HEK293 (cell line): ENCODE measurements around the gene MIA2.

ENCODE experiments used
- CTCF ChIA-PET: fragments of 350-600 bp; formaldehyde crosslinking; extraction: SDS; loops from one replicate; lab custom pipeline; 2021; ENCODE audit warnings: antibody characterized with exemption; lab: Yijun Ruan, JAX
- POLR2A ChIA-PET: fragments of 300-600 bp; formaldehyde crosslinking; extraction: SDS; loops from one replicate; lab custom pipeline; 2020; ENCODE audit warnings: antibody characterized with exemption, inconsistent platforms; lab: Yijun Ruan, JAX
- H3K27ac ChIP-seq: fragments of 200-500 bp; sonication (Bioruptor generic); 2 replicates; pipeline ENCODE4 v1.5.1; 2014; ENCODE audit warnings: low read depth, low read length, control low read depth, inconsistent platforms; ENCODE audit errors: extremely low read depth
- H3K36me3 ChIP-seq, 2 experiments: fragments of 200-500 bp in 1 of 2; sonication (Bioruptor generic) in 1 of 2; 1 replicate in 1 of 2; 2 replicates in 1 of 2; pipeline ENCODE4 v1.5.1; 2014 to 2017; ENCODE audit warnings: inconsistent platforms in 2 of 2, low read length in 2 of 2; ENCODE audit not compliant: control insufficient read depth in 2 of 2, insufficient read depth in 1 of 2
- H3K4me1 ChIP-seq: fragments of 200-500 bp; sonication (Bioruptor generic); 2 replicates; pipeline ENCODE4 v1.5.1; 2014; ENCODE audit warnings: mild to moderate bottlenecking, low read length, inconsistent platforms; ENCODE audit not compliant: control insufficient read depth, insufficient read depth
- H3K4me3 ChIP-seq: 2 replicates; pipeline ENCODE4 v1.5.1; 2011; ENCODE audit warnings: low read depth, mild to moderate bottlenecking, control low read depth, low read length, moderate library complexity
- H3K9me3 ChIP-seq: fragments of 200-500 bp; sonication (Bioruptor generic); 2 replicates; pipeline ENCODE4 v1.5.1; 2014; ENCODE audit warnings: low read depth, low read length, inconsistent platforms; ENCODE audit not compliant: control insufficient read depth, insufficient read depth
- BCL11B ChIP-seq: fragments of 450-650 bp; formaldehyde crosslinking; IDR thresholded peaks from 2 replicates; pipeline ENCODE4 v1.5.1; 2016; ENCODE audit warnings: low read depth, missing biosample characterization, missing genetic modification characterization
- CTCF ChIP-seq: fragments of 450-650 bp; formaldehyde crosslinking; IDR thresholded peaks from 2 replicates; pipeline ENCODE4 v1.5.1; 2016; ENCODE audit warnings: missing biosample characterization, missing genetic modification characterization
- GLI4 ChIP-seq: fragments of 450-650 bp; formaldehyde crosslinking; IDR thresholded peaks from 2 replicates; pipeline ENCODE4 v1.5.1; 2016; ENCODE audit warnings: missing biosample characterization, missing genetic modification characterization
- HOXC10 ChIP-seq: sonication (generic); formaldehyde crosslinking; IDR thresholded peaks from 2 replicates; pipeline ENCODE4 v1.8.1; 2023; ENCODE audit warnings: mild to moderate bottlenecking, missing genetic modification reagents
- KLF7 ChIP-seq: fragments of 450-650 bp; formaldehyde crosslinking; IDR thresholded peaks from 2 replicates; pipeline ENCODE4 v1.5.1; 2016; ENCODE audit warnings: missing biosample characterization, missing genetic modification characterization, borderline replicate concordance
- MZF1 ChIP-seq: fragments of 450-650 bp; formaldehyde crosslinking; IDR thresholded peaks from 2 replicates; pipeline ENCODE4 v1.5.1; 2017; ENCODE audit warnings: missing biosample characterization, missing genetic modification characterization, borderline replicate concordance
- REPIN1 ChIP-seq: fragments of 450-650 bp; formaldehyde crosslinking; IDR thresholded peaks from 2 replicates; pipeline ENCODE4 v1.5.1; 2017; ENCODE audit warnings: missing biosample characterization, missing genetic modification characterization, low read depth
- SP7 ChIP-seq: fragments of 450-650 bp; formaldehyde crosslinking; IDR thresholded peaks from 2 replicates; pipeline ENCODE4 v1.5.1; 2016; ENCODE audit warnings: missing biosample characterization, missing genetic modification characterization
- TCF7L2 ChIP-seq: IDR thresholded peaks from 2 replicates; pipeline ENCODE4 v1.6.1; 2011; ENCODE audit warnings: low read depth, mild to moderate bottlenecking, inconsistent platforms, low read length, moderate library complexity, borderline replicate concordance
- ZBTB1 ChIP-seq: fragments of 450-650 bp; formaldehyde crosslinking; IDR thresholded peaks from 2 replicates; pipeline ENCODE4 v1.5.1; 2016; ENCODE audit warnings: missing biosample characterization, missing genetic modification characterization
- ZBTB44 ChIP-seq: fragments of 450-650 bp; IDR thresholded peaks from 2 replicates; pipeline ENCODE4 v1.5.1; 2018; ENCODE audit warnings: missing biosample characterization, mild to moderate bottlenecking, missing genetic modification characterization
- ZNF16 ChIP-seq: fragments of 450-650 bp; formaldehyde crosslinking; IDR thresholded peaks from 2 replicates; pipeline ENCODE4 v1.5.1; 2016; ENCODE audit warnings: low read depth, missing biosample characterization, missing genetic modification characterization
- ZNF239 ChIP-seq: fragments of 450-650 bp; formaldehyde crosslinking; IDR thresholded peaks from 2 replicates; pipeline ENCODE4 v1.5.1; 2016; ENCODE audit warnings: missing biosample characterization, missing genetic modification characterization
- ZNF391 ChIP-seq: fragments of 450-650 bp; formaldehyde crosslinking; IDR thresholded peaks from 2 replicates; pipeline ENCODE4 v1.5.1; 2016; ENCODE audit warnings: low read depth, missing biosample characterization, missing genetic modification characterization, borderline replicate concordance
- ZNF513 ChIP-seq: fragments of 450-650 bp; IDR thresholded peaks from 2 replicates; pipeline ENCODE4 v1.5.1; 2018; ENCODE audit warnings: missing biosample characterization, missing genetic modification characterization
- ZNF514 ChIP-seq: fragments of 450-650 bp; formaldehyde crosslinking; IDR thresholded peaks from 2 replicates; pipeline ENCODE4 v1.5.1; 2016; ENCODE audit warnings: missing biosample characterization, missing genetic modification characterization
- ZNF529 ChIP-seq: fragments of 450-650 bp; formaldehyde crosslinking; IDR thresholded peaks from 2 replicates; pipeline ENCODE4 v1.5.1; 2017; ENCODE audit warnings: missing genetic modification characterization, missing biosample characterization; ENCODE audit not compliant: insufficient replicate concordance
- ZNF585B ChIP-seq: fragments of 450-650 bp; formaldehyde crosslinking; IDR thresholded peaks from 2 replicates; pipeline ENCODE4 v1.5.1; 2016; ENCODE audit warnings: missing biosample characterization, missing genetic modification characterization
- ZNF600 ChIP-seq: fragments of 450-650 bp; formaldehyde crosslinking; IDR thresholded peaks from 2 replicates; pipeline ENCODE4 v1.5.1; 2016; ENCODE audit warnings: missing biosample characterization, missing genetic modification characterization
- ZNF629 ChIP-seq: fragments of 450-650 bp; formaldehyde crosslinking; IDR thresholded peaks from 2 replicates; pipeline ENCODE4 v1.5.1; 2017; ENCODE audit warnings: missing biosample characterization, missing genetic modification characterization
- ZNF670 ChIP-seq: fragments of 450-650 bp; formaldehyde crosslinking; IDR thresholded peaks from 2 replicates; pipeline ENCODE4 v1.5.1; 2016; ENCODE audit warnings: missing biosample characterization, missing genetic modification characterization, low read depth
- ZNF768 ChIP-seq: fragments of 450-650 bp; formaldehyde crosslinking; IDR thresholded peaks from 2 replicates; pipeline ENCODE4 v1.5.1; 2018; ENCODE audit warnings: missing biosample characterization, mild to moderate bottlenecking, missing genetic modification characterization
- ZNF792 ChIP-seq: fragments of 450-650 bp; formaldehyde crosslinking; IDR thresholded peaks from 2 replicates; pipeline ENCODE4 v1.5.1; 2016; ENCODE audit warnings: missing biosample characterization, missing genetic modification characterization
- ZSCAN23 ChIP-seq: fragments of 450-650 bp; formaldehyde crosslinking; IDR thresholded peaks from 2 replicates; pipeline ENCODE4 v1.5.1; 2016; ENCODE audit warnings: missing biosample characterization, missing genetic modification characterization

The MIA2 gene

GRCh38 chr14:39368261-39368959, 134.7 kb downstream of the MIA2 start (continued):
- TF ChIP-seq GLI4 (tag by site-specific recombination) (no peak), REPIN1 (tag by site-specific recombination) (no peak), ZNF629 (tag by site-specific recombination) (no peak), ZBTB1 (no peak), ZSCAN23 (tag by site-specific recombination) (no peak), ZBTB44 (tag by site-specific recombination) (no peak)

GRCh38 chr14:39369029-39369428, 135.3 kb downstream of the MIA2 start:
- H3K9me3 ChIP-seq: no peaks in the 10 kb centered on the region
- POLR2A ChIA-PET: no interaction called here
- H3K27ac ChIP-seq: no peak overlapping the region
- no peak for TF ChIP-seq HOXC10 (CRISPR knock-in tag)
- no peak for TF ChIP-seq ZNF529 (tag by site-specific recombination)
- no peak for TF ChIP-seq TCF7L2
- no peak for TF ChIP-seq ZNF768 (tag by site-specific recombination)
- no peak for TF ChIP-seq SP7 (tag by site-specific recombination)
- no peak for TF ChIP-seq ZBTB1
- no peak for TF ChIP-seq ZNF513
- no peak for TF ChIP-seq ZNF585B (tag by site-specific recombination)
- no peak for TF ChIP-seq ZNF600 (tag by site-specific recombination)
- TF ChIP-seq ZNF670: no peak
- TF ChIP-seq ZNF239: no peak
- no peak for TF ChIP-seq ZNF391
- TF ChIP-seq BCL11B: no peak
- no peak for TF ChIP-seq CTCF (tag by site-specific recombination)
- no peak for TF ChIP-seq ZNF16
- TF ChIP-seq ZNF514 (tag by site-specific recombination): no peak
- H3K4me1 ChIP-seq: no peaks in the 10 kb centered on the region
- CTCF ChIA-PET: interaction anchor here (0.5 to 2.7 kb wide), 7 partner anchors 15 to 334 kb away, joined by 3 to 21 read pairs (median 4); no protein-coding TSS in a partner anchor
- no peaks in the 10 kb centered on the region for H3K36me3 ChIP-seq
- no peak overlapping the region for H3K4me3 ChIP-seq

GRCh38 chr14:39370415-39370814, 136.7 kb downstream of the MIA2 start:
- Histone ChIP-seq H3K4me1 (no peaks in the 10 kb centered on the region), H3K27ac (no peak overlapping the region), H3K36me3 (no peaks in the 10 kb centered on the region), H3K9me3 (no peaks in the 10 kb centered on the region), H3K4me3 (no peak overlapping the region)
- TF ChIP-seq ZNF792 (tag by site-specific recombination): no peak
- no peak for TF ChIP-seq ZSCAN23 (tag by site-specific recombination)
- TF ChIP-seq MZF1: no peak
- TF ChIP-seq KLF7 (tag by site-specific recombination): no peak
- ChIA-PET CTCF (interaction anchor here (2.7 kb wide), 1 partner anchor 138 kb away, joined by 21 read pairs; no protein-coding TSS in a partner anchor), POLR2A (no interaction called here)
